Panc1 (cell line): Measurements from ENCODE around the gene PARP11. TPM values are rescaled to one million over a fixed set of nuclear protein-coding genes. Genes with fewer than 3 reads are reported as not detected.

Experiments
- ATAC-seq: fragments of 200-7000 bp; cut with Tn5 transposase; 2 replicates; pipeline ENCODE4 v1.9.1; 2020; ENCODE audit warnings: mild to moderate bottlenecking, moderate library complexity
- BruUV-seq: library from RNA; stranded (reverse); fragments of 400-500 nt; replicated peaks from 2 replicates; lab custom pipeline; 2021; lab: Mats Ljungman, UMichigan
- CTCF ChIA-PET: fragments of 300-600 bp; sonication (Branson Sonifier 250); formaldehyde crosslinking; loops from one replicate; lab custom pipeline; 2022; ENCODE audit warnings: antibody characterized with exemption; lab: Charles Lee
- POLR2A ChIA-PET: fragments of 300-600 bp; sonication (Branson Sonifier 250); formaldehyde crosslinking; loops from one replicate; lab custom pipeline; 2022; ENCODE audit warnings: antibody characterized with exemption; lab: Charles Lee
- DNase-seq: peaks from one replicate; pipeline ENCODE4 v3.0.0-alpha.2; 2010; ENCODE audit warnings: low read depth, low spot score
- H3K27ac ChIP-seq: 2 replicates; pipeline ENCODE4 v1.5.1; 2011; ENCODE audit warnings: mild to moderate bottlenecking, low read length, inconsistent platforms
- H3K27me3 ChIP-seq: fragments of 200-500 bp; sonication (Bioruptor generic); 2 replicates; pipeline ENCODE4 v1.6.0; 2014; ENCODE audit warnings: low read length, inconsistent platforms; ENCODE audit not compliant: control insufficient read depth, insufficient read depth
- H3K36me3 ChIP-seq: fragments of 200-500 bp; sonication (Bioruptor generic); 2 replicates; pipeline ENCODE4 v1.5.1; 2014; ENCODE audit warnings: inconsistent platforms, mild to moderate bottlenecking, low read length, moderate library complexity; ENCODE audit not compliant: control insufficient read depth, insufficient read depth
- H3K4me1 ChIP-seq: 2 replicates; pipeline ENCODE4 v1.5.1; 2011; ENCODE audit warnings: inconsistent platforms, mild to moderate bottlenecking, low read length, moderate library complexity; ENCODE audit not compliant: control insufficient read depth, insufficient read depth
- H3K4me3 ChIP-seq, 2 experiments: 2 replicates each; pipeline ENCODE4 v1.5.1; 2011 to 2012; ENCODE audit warnings: low read depth in 2 of 2, low read length in 2 of 2, mild to moderate bottlenecking in 2 of 2, inconsistent platforms in 1 of 2, moderate library complexity in 1 of 2
- H3K9me3 ChIP-seq: fragments of 200-500 bp; sonication (Bioruptor generic); 2 replicates; pipeline ENCODE4 v1.5.1; 2014; ENCODE audit warnings: low read depth, mild to moderate bottlenecking, inconsistent platforms, low read length, moderate library complexity; ENCODE audit not compliant: control insufficient read depth, insufficient read depth
- CTCF ChIP-seq: fragments of 450-650 bp; IDR thresholded peaks from 2 replicates; pipeline ENCODE4 v1.5.1; 2017; ENCODE audit warnings: mild to moderate bottlenecking
- POLR2AphosphoS5 ChIP-seq: IDR thresholded peaks from 2 replicates; pipeline ENCODE4 v1.6.1; 2012; ENCODE audit warnings: mild to moderate bottlenecking, low read depth, low read length, moderate library complexity
- REST ChIP-seq, 2 experiments: IDR thresholded peaks; 2 replicates each; pipeline ENCODE4 v1.6.1; 2011 to 2012; ENCODE audit warnings: low read depth in 2 of 2, control low read depth in 1 of 2, low read length in 1 of 2, mild to moderate bottlenecking in 1 of 2, moderate library complexity in 1 of 2; ENCODE audit not compliant: insufficient read depth in 1 of 2
- SIN3A ChIP-seq: IDR thresholded peaks from 2 replicates; pipeline ENCODE4 v1.6.1; 2012; ENCODE audit warnings: low read depth, mild to moderate bottlenecking, low read length, moderate library complexity, borderline replicate concordance; ENCODE audit not compliant: insufficient read depth
- TCF7L2 ChIP-seq: IDR thresholded peaks from 2 replicates; pipeline ENCODE4 v1.6.1; 2011; ENCODE audit warnings: mild to moderate bottlenecking, low read depth, low read length, inconsistent platforms
- in situ Hi-C: cut with HindIII; loops from 2 replicates; pipeline ENCODE4 v1.10.0; 2016; ENCODE audit warnings: low sequenced_read_pairs, low pct_unique_long_range_greater_than_20kb
- intact Hi-C: fragments of 100-400 bp; cut with micrococcal nuclease; formaldehyde crosslinking; loops from one replicate; pipeline ENCODE4 v1.10.0; 2022; ENCODE audit not compliant: unreplicated experiment
- total RNA-seq: library from RNA; stranded (reverse); gene quantifications from one replicate; pipeline ENCODE4 v1.2.1, GENCODE V29; 2021; ENCODE audit not compliant: unreplicated experiment

The PARP11 gene
- total RNA-seq, 1 experiment from 2014 or later: 7.3 TPM

GRCh38 chr12:3921526-3921925 is 48.3 kb upstream of the PARP11 start:
- TF ChIP-seq REST (IDR thresholded peaks at IDR 0.05; ENCODE audit: insufficient read depth in 1 of 2, low read depth in 2 of 2, low read length in 1 of 2) (no peak), CTCF (no peak), SIN3A (no peak), TCF7L2 (no peak), POLR2AphosphoS5 (no peak)
- DNase-seq (no peak), ATAC-seq (no peak)
- Histone ChIP-seq H3K4me1 (no peaks in the 10 kb centered on the region), H3K36me3 (no peaks in the 10 kb centered on the region), H3K4me3 (no peak overlapping the region), H3K27me3 (peaks cover 17% of the 10 kb centered on the region), H3K9me3 (no peaks in the 10 kb centered on the region), H3K27ac (no peak overlapping the region)
- intact Hi-C loops (no loop called here), in situ Hi-C loops (no loop called here)
- ChIA-PET POLR2A (no interaction called here), CTCF (no interaction called here)
- BruUV-seq: no TSS peak

- H3K27ac ChIP-seq: no peak overlapping the region
- no peaks in the 10 kb centered on the region for H3K4me1 ChIP-seq
- in situ Hi-C loops (no loop called here), intact Hi-C loops (no loop called here)
- no peaks in the 10 kb centered on the region for H3K9me3 ChIP-seq
- H3K36me3 ChIP-seq: no peaks in the 10 kb centered on the region
- POLR2A ChIA-PET: no interaction called here
- ATAC-seq (no peak), DNase-seq (no peak)
- no peak overlapping the region for H3K4me3 ChIP-seq
- no peak for TF ChIP-seq REST (IDR thresholded peaks at IDR 0.05; ENCODE audit: insufficient read depth in 1 of 2, low read depth in 2 of 2, low read length in 1 of 2)
- no peak for TF ChIP-seq SIN3A
- TF ChIP-seq POLR2AphosphoS5: no peak
- TF ChIP-seq CTCF: no peak
- TF ChIP-seq TCF7L2: no peak
- BruUV-seq: no TSS peak
- CTCF ChIA-PET: no interaction called here
- H3K27me3 ChIP-seq: peaks cover 17% of the 10 kb centered on the region
Measured at GRCh38 chr12:3921151-3921471, 47.9 kb upstream of the PARP11 start.
